Panc1 (cell line): Measurements from ENCODE around the gene LRRC74A.

Experiments
- TCF7L2 ChIP-seq: IDR thresholded peaks from 2 replicates; pipeline ENCODE4 v1.6.1; 2011; ENCODE audit warnings: mild to moderate bottlenecking, low read depth, low read length, inconsistent platforms
- TF ChIP-seq, protein P1 (sequence below): fragments of 450-650 bp; IDR thresholded peaks from 2 replicates; pipeline ENCODE4 v1.5.1; 2017; ENCODE audit warnings: mild to moderate bottlenecking
- TF ChIP-seq, protein P2 (sequence below), 2 experiments: IDR thresholded peaks; 2 replicates each; pipeline ENCODE4 v1.6.1; 2011 to 2012; ENCODE audit warnings: low read depth in 2 of 2, control low read depth in 1 of 2, low read length in 1 of 2, mild to moderate bottlenecking in 1 of 2, moderate library complexity in 1 of 2; ENCODE audit not compliant: insufficient read depth in 1 of 2

DNA sequence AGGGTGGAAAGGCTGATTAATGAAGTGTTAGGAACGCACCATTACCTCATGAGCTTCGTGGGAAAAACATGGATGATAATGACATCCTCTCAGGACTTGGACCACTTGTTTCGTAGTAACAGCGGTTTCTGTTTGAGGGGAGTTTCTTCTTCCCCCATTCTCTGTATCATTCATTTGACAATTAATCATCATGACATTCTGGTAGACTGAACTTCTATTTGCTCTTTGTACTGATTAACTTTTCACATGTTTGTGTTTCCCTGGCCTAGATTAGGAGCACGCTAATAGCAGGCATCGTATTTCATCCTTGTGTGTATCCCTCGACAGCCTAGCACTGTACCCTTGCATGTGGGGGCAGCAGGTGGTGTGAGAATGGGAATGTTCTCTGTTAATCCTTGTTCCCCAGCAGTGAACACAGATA, 8.0 kb downstream of the LRRC74A start:
- TF ChIP-seq, protein P1, sequence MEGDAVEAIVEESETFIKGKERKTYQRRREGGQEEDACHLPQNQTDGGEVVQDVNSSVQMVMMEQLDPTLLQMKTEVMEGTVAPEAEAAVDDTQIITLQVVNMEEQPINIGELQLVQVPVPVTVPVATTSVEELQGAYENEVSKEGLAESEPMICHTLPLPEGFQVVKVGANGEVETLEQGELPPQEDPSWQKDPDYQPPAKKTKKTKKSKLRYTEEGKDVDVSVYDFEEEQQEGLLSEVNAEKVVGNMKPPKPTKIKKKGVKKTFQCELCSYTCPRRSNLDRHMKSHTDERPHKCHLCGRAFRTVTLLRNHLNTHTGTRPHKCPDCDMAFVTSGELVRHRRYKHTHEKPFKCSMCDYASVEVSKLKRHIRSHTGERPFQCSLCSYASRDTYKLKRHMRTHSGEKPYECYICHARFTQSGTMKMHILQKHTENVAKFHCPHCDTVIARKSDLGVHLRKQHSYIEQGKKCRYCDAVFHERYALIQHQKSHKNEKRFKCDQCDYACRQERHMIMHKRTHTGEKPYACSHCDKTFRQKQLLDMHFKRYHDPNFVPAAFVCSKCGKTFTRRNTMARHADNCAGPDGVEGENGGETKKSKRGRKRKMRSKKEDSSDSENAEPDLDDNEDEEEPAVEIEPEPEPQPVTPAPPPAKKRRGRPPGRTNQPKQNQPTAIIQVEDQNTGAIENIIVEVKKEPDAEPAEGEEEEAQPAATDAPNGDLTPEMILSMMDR: no peak
- TF ChIP-seq, protein P2, sequence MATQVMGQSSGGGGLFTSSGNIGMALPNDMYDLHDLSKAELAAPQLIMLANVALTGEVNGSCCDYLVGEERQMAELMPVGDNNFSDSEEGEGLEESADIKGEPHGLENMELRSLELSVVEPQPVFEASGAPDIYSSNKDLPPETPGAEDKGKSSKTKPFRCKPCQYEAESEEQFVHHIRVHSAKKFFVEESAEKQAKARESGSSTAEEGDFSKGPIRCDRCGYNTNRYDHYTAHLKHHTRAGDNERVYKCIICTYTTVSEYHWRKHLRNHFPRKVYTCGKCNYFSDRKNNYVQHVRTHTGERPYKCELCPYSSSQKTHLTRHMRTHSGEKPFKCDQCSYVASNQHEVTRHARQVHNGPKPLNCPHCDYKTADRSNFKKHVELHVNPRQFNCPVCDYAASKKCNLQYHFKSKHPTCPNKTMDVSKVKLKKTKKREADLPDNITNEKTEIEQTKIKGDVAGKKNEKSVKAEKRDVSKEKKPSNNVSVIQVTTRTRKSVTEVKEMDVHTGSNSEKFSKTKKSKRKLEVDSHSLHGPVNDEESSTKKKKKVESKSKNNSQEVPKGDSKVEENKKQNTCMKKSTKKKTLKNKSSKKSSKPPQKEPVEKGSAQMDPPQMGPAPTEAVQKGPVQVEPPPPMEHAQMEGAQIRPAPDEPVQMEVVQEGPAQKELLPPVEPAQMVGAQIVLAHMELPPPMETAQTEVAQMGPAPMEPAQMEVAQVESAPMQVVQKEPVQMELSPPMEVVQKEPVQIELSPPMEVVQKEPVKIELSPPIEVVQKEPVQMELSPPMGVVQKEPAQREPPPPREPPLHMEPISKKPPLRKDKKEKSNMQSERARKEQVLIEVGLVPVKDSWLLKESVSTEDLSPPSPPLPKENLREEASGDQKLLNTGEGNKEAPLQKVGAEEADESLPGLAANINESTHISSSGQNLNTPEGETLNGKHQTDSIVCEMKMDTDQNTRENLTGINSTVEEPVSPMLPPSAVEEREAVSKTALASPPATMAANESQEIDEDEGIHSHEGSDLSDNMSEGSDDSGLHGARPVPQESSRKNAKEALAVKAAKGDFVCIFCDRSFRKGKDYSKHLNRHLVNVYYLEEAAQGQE (IDR thresholded peaks at IDR 0.05; ENCODE audit: insufficient read depth in 1 of 2, low read depth in 2 of 2, low read length in 1 of 2): no peak
- no peak for TF ChIP-seq TCF7L2
